Calu3 (cell line): ENCODE data around the gene XPR1. TPM values are rescaled to one million over a fixed set of nuclear protein-coding genes. Genes with fewer than 3 reads are reported as not detected.

ENCODE experiments used
- Bru-seq: library from RNA; stranded (reverse); fragments of 400-500 nt; gene quantifications from one replicate; lab custom pipeline; 2021; lab: Mats Ljungman, UMichigan
- BruChase-seq, 2 experiments: library from RNA; stranded (reverse); fragments of 400-500 nt; gene quantifications; one replicate each; lab custom pipeline; 2021; lab: Mats Ljungman, UMichigan
- BruUV-seq: library from RNA; stranded (reverse); fragments of 400-500 nt; replicated peaks from 2 replicates; lab custom pipeline; 2021; lab: Mats Ljungman, UMichigan
- CTCF ChIA-PET: fragments of 300-600 bp; sonication (Branson Sonifier 250); formaldehyde crosslinking; loops from one replicate; lab custom pipeline; 2022; ENCODE audit warnings: antibody characterized with exemption; lab: Charles Lee
- DNase-seq: peaks from one replicate; pipeline ENCODE4 v3.0.0; 2022
- H3K27ac Mint-ChIP-seq: one replicate; pipeline ENCODE4 v1.8.0; 2022; ENCODE audit warnings: mixed read lengths; ENCODE audit not compliant: unreplicated experiment
- H3K27me3 Mint-ChIP-seq: one replicate; pipeline ENCODE4 v1.8.0; 2022; ENCODE audit warnings: mixed read lengths; ENCODE audit not compliant: unreplicated experiment
- H3K36me3 Mint-ChIP-seq: one replicate; pipeline ENCODE4 v1.8.0; 2022; ENCODE audit warnings: mild to moderate bottlenecking, moderate library complexity, mixed read lengths; ENCODE audit not compliant: insufficient read depth, unreplicated experiment
- H3K4me1 Mint-ChIP-seq: one replicate; pipeline ENCODE4 v1.8.0; 2022; ENCODE audit warnings: mild to moderate bottlenecking, low read depth, mixed read lengths; ENCODE audit not compliant: unreplicated experiment
- H3K4me3 Mint-ChIP-seq: one replicate; pipeline ENCODE4 v1.8.0; 2022; ENCODE audit warnings: mild to moderate bottlenecking, low read depth, moderate library complexity, mixed read lengths; ENCODE audit not compliant: unreplicated experiment
- H3K9me3 Mint-ChIP-seq: one replicate; pipeline ENCODE4 v1.8.0; 2022; ENCODE audit warnings: low read depth, mixed read lengths; ENCODE audit not compliant: unreplicated experiment
- intact Hi-C: fragments of 100-400 bp; cut with micrococcal nuclease; formaldehyde crosslinking; loops from one replicate; pipeline ENCODE4 v1.10.0; 2022; ENCODE audit not compliant: unreplicated experiment
- long read RNA-seq: library from polyadenylated mRNA; stranded (forward); transcript quantifications from one replicate; pipeline ENCODE4 v2.0.0, GENCODE V29; 2022
- total RNA-seq: library from RNA; stranded (reverse); gene quantifications from 2 replicates; pipeline ENCODE4 v1.2.3, GENCODE V29; 2022
- TF ChIP-seq, protein P1 (sequence below): fragments of 200-600 bp; IDR thresholded peaks from one replicate; pipeline ENCODE4 v1.8.0; 2022; ENCODE audit warnings: antibody characterized with exemption; ENCODE audit not compliant: unreplicated experiment

Gene XPR1
- total RNA-seq: 33.7 and 44.5 TPM in 2 replicates
- percentile 80 among the genes with signal in this experiment for Bru-seq, nascent RNA
- BruChase-seq, experiment 1, labeled RNA remaining after a 6-hour chase: percentile 73 among the genes with signal in this experiment
- BruChase-seq, experiment 2, labeled RNA remaining after a 2-hour chase: percentile 64 among the genes with signal in this experiment
- long read RNA-seq, partial matches to known transcripts: 6 of 8 reads
- long read RNA-seq, other reads (novel, unspliced or antisense): 2 of 8 reads

DNA sequence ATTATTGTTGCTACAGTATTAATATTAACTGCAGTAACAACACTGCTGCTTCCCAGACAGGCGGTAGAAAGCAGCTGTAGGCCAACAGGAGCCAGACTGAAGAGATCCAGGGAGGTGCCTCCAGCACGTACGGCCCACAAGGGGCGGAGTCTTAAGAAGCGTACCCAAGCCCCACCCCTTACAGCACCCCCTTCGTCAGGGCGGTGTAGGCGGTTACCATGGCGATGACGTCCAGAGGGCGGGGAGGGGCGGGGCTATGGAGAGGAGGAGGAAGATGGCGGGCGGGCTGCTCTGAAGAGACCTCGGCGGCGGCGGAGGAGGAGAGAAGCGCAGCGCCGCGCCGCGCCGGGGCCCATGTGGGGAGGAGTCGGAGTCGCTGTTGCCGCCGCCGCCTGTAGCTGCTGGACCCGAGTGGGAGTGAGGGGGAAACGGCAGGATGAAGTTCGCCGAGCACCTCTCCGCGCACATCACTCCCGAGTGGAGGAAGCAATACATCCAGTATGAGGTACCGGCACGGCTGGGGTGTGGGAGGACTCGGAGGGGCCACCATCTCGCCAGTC is at the start of gene XPR1:
Gene XPR1 (plus strand): TSS at position 257 of the 560 bp plus-strand sequence. CDS start 180 bp downstream, at position 437.
- H3K9me3 Mint-ChIP-seq: no peaks in the 10 kb centered on the region
- peaks cover 8% of the 10 kb centered on the region for H3K27me3 Mint-ChIP-seq
- no peaks in the 10 kb centered on the region for H3K36me3 Mint-ChIP-seq
- BruUV-seq: no TSS peak
- H3K4me3 Mint-ChIP-seq: no peak within 1 kb of the TSS
- DNase-seq: peak; percentile 98
- no peak within 1 kb of the TSS for H3K27ac Mint-ChIP-seq
- intact Hi-C loops: loop anchor here (2.0 to 5.0 kb wide), 2 partner anchors 99 to 230 kb away; no protein-coding TSS in a partner anchor
- CTCF ChIA-PET: interaction anchor here (0.5 to 1.7 kb wide), 11 partner anchors 9 to 390 kb away, joined by 3 to 7 read pairs (median 3); no protein-coding TSS in a partner anchor
- H3K4me1 Mint-ChIP-seq: peaks cover 9% of the 10 kb centered on the region
- TF ChIP-seq, protein P1, sequence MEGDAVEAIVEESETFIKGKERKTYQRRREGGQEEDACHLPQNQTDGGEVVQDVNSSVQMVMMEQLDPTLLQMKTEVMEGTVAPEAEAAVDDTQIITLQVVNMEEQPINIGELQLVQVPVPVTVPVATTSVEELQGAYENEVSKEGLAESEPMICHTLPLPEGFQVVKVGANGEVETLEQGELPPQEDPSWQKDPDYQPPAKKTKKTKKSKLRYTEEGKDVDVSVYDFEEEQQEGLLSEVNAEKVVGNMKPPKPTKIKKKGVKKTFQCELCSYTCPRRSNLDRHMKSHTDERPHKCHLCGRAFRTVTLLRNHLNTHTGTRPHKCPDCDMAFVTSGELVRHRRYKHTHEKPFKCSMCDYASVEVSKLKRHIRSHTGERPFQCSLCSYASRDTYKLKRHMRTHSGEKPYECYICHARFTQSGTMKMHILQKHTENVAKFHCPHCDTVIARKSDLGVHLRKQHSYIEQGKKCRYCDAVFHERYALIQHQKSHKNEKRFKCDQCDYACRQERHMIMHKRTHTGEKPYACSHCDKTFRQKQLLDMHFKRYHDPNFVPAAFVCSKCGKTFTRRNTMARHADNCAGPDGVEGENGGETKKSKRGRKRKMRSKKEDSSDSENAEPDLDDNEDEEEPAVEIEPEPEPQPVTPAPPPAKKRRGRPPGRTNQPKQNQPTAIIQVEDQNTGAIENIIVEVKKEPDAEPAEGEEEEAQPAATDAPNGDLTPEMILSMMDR: no peak

DNA sequence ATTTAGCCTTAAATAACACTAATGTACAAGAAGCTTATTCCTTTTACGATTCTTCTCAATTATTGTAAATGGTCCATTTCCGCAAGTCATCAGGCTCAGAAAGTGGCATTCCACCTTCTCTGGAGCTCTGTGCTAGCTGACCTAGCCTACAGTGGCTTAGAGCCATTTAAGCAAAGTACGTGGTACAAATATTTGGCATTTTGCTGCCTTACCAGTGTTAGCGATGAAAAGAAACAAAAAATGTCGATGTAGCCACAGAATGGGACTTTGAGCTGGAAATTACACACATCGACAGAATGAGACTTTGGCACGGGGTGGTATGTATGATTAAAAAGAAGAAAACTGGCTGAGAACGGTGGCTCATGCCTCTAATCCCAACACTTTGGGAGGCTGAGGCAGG is 47.0 kb upstream of the XPR1 start:
- intact Hi-C loops: no loop called here
- no TSS peak for BruUV-seq
- H3K36me3 Mint-ChIP-seq: no peaks in the 10 kb centered on the region
- H3K4me1 Mint-ChIP-seq: peaks cover 34% of the 10 kb centered on the region
- no peak for DNase-seq
- CTCF ChIA-PET: interaction anchor here (1.0 kb wide), 1 partner anchor 46 kb away, joined by 3 read pairs; no protein-coding TSS in a partner anchor
- H3K27ac Mint-ChIP-seq: peak overlapping the region; percentile 84
- H3K9me3 Mint-ChIP-seq: no peaks in the 10 kb centered on the region
- no peaks in the 10 kb centered on the region for H3K27me3 Mint-ChIP-seq
- H3K4me3 Mint-ChIP-seq: peak overlapping the region; percentile 16
- TF ChIP-seq, protein P1: no peak

DNA sequence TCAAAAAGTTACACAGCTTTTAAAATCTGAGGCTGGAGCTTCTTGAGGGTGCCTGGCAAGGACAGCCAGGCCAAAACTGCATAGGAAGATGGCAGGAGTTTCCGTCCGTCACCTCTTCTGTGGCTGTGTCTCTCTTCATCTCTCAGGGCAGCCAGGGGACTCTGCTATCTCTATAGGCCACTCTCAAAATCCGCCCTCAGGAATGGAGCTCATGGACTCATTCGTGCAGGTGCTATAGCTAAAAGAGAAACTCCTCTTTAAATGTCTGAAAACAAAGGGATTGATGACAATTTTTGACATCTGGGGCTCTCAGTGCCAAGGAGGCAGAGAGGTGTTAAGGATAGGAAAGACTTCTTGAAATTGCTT is 45.8 kb upstream of the XPR1 start:
- DNase-seq: no peak
- Mint-ChIP-seq H3K9me3 (no peaks in the 10 kb centered on the region), H3K4me3 (no peak overlapping the region), H3K4me1 (peaks cover 25% of the 10 kb centered on the region), H3K27ac (peak overlapping the region; percentile 84), H3K27me3 (no peaks in the 10 kb centered on the region), H3K36me3 (no peaks in the 10 kb centered on the region)
- no TSS peak for BruUV-seq
- intact Hi-C loops: no loop called here
- TF ChIP-seq, protein P1: no peak
- CTCF ChIA-PET: interaction anchor here (0.8 to 1.2 kb wide), 5 partner anchors 13 to 65 kb away, joined by 3 read pairs; no protein-coding TSS in a partner anchor

- intact Hi-C loops: no loop called here
Measured at GRCh38 chr1:180586671-180587155, 45.1 kb upstream of the XPR1 start.

More at GRCh38 chr1:180586671-180587155, 45.1 kb upstream of the XPR1 start:
- peaks cover 25% of the 10 kb centered on the region for H3K4me1 Mint-ChIP-seq
- CTCF ChIA-PET: interaction anchor here (0.6 to 1.0 kb wide), 5 partner anchors 12 to 66 kb away, joined by 3 read pairs; no protein-coding TSS in a partner anchor
- H3K27ac Mint-ChIP-seq: no peak overlapping the region
- no peaks in the 10 kb centered on the region for H3K9me3 Mint-ChIP-seq
- H3K4me3 Mint-ChIP-seq: no peak overlapping the region
- no peaks in the 10 kb centered on the region for H3K27me3 Mint-ChIP-seq
- DNase-seq: peak; percentile 61
- no TSS peak for BruUV-seq
- TF ChIP-seq, protein P1: no peak
- H3K36me3 Mint-ChIP-seq: no peaks in the 10 kb centered on the region
